ENCODE results near the gene AP5S1. TPM values are rescaled to one million over a fixed set of nuclear protein-coding genes. Genes with fewer than 3 reads are reported as not detected.
"Not testable (repeated sequence)": the region's sequence is repeated elsewhere in the genome, so short reads cannot be mapped to it uniquely, and the experiment has no call there.

Gene AP5S1
- total and polyA plus RNA-seq, 12 donors: 9.6 to 50.3 (median 23.0) TPM

DNA sequence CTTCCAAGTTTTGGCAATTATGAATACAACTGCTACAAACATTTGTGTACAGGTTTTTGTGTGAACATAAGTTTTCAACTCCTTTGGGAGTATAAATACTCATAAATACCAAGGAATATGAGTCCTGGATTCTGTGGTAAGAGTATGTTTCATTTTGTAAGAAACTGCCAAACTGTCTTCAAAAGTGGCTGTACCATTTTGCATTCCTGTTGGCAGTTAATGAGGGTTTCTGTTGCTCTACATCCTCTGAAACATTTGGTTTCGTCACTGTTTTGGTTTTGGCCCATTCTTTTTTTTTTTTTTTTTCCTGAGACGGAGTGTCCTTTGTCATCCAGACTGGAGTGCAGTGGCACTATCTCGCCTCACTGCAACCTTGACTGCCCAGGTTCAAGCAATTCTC, 8.5 kb downstream of the AP5S1 start:
- Histone ChIP-seq H3K4me1 (replicated peaks in 1 of 2) (no peaks in the 10 kb centered on the region), H3K27me3 (no peaks in the 10 kb centered on the region), H3K9me3 (replicated peaks in 1 of 3) (no peaks in the 10 kb centered on the region), H3K27ac (no peak overlapping the region), H3K4me3 (no peak overlapping the region), H3K36me3 (replicated peaks in 1 of 2) (peaks cover 0 to 25% of the 10 kb centered on the region in 2 donors)
- no peak for TF ChIP-seq POLR2A (IDR thresholded peaks at IDR 0.05)
- TF ChIP-seq, protein P1, sequence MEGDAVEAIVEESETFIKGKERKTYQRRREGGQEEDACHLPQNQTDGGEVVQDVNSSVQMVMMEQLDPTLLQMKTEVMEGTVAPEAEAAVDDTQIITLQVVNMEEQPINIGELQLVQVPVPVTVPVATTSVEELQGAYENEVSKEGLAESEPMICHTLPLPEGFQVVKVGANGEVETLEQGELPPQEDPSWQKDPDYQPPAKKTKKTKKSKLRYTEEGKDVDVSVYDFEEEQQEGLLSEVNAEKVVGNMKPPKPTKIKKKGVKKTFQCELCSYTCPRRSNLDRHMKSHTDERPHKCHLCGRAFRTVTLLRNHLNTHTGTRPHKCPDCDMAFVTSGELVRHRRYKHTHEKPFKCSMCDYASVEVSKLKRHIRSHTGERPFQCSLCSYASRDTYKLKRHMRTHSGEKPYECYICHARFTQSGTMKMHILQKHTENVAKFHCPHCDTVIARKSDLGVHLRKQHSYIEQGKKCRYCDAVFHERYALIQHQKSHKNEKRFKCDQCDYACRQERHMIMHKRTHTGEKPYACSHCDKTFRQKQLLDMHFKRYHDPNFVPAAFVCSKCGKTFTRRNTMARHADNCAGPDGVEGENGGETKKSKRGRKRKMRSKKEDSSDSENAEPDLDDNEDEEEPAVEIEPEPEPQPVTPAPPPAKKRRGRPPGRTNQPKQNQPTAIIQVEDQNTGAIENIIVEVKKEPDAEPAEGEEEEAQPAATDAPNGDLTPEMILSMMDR (IDR thresholded peaks at IDR 0.05): no peak
- no peak for DNase-seq
- intact Hi-C loops (cut with DNase I): loop anchor here in 1 of 2 donors (5.0 kb wide), 1 partner anchor 46 kb away; the partner anchor contains the start of gene SPEF1
- WGBS, 4 donors: 83 to 88% (median 85%) methylated on average over 3 of the region's 3 CpGs

DNA sequence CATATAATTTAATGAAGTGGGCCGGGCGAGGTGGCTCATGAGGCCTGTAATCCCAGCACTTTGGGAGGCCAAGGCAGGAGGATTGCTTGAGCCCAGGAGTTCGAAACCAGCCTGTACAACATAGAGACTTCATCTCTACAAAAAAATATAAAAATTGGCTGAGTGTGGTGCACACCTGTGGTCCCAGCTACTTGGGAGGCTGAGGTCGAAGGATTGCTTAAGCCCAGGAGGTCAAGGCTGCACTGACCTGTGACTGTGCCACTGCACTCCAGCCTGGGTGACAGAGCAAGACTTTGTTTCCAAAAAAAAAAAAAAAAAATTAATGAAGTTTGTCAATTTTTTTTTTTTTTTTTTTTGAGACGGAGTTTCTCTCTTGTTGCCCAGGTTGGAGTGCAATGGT, 9.5 kb downstream of the AP5S1 start:
- not testable (repeated sequence) for H3K4me3 ChIP-seq; H3K9me3 ChIP-seq (replicated peaks in 1 of 3); DNase-seq; H3K27me3 ChIP-seq; H3K27ac ChIP-seq; H3K4me1 ChIP-seq (replicated peaks in 1 of 2)
- H3K36me3 ChIP-seq (replicated peaks in 1 of 2): peaks cover 0 to 14% of the 10 kb centered on the region in 2 donors
- intact Hi-C loops (cut with DNase I): loop anchor here in 1 of 2 donors (5.0 kb wide), 1 partner anchor 48 kb away; the partner anchor contains the start of gene SPEF1
- WGBS, 4 donors: 85 to 93% (median 91%) methylated on average over 5 of the region's 5 CpGs

DNA sequence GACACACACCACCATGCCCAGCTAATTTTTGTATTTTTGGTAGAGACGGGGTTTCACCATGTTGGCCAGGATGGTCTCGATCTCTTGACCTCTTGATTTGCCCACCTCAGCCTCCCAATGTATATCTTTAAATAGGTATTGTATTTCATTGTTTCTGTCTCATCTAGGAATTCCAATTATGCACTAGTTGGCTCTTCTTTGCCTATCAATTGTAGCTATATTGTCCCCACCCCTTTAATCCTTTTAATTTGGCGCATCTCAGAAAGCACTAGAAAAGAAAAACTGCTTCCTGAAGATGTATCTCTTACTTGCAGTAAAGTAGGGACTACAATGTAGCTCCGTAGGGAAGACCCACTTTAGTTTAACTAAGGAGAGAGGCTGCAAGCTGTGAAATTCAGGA, 15.8 kb downstream of the AP5S1 start:
- Histone ChIP-seq H3K27ac (no peak overlapping the region), H3K27me3 (no peaks in the 10 kb centered on the region), H3K36me3 (replicated peaks in 1 of 2) (no peaks in the 10 kb centered on the region), H3K9me3 (replicated peaks in 1 of 3) (no peaks in the 10 kb centered on the region), H3K4me3 (no peak overlapping the region), H3K4me1 (replicated peaks in 1 of 2) (no peaks in the 10 kb centered on the region)
- no peak for DNase-seq
- intact Hi-C loops (cut with DNase I): no loop called here
- TF ChIP-seq, protein P1 (IDR thresholded peaks at IDR 0.05): no peak
- TF ChIP-seq POLR2A (IDR thresholded peaks at IDR 0.05): no peak
- 96 to 100% (median 98%) methylated on average over 4 of the region's 4 CpGs for WGBS, 4 donors

DNA sequence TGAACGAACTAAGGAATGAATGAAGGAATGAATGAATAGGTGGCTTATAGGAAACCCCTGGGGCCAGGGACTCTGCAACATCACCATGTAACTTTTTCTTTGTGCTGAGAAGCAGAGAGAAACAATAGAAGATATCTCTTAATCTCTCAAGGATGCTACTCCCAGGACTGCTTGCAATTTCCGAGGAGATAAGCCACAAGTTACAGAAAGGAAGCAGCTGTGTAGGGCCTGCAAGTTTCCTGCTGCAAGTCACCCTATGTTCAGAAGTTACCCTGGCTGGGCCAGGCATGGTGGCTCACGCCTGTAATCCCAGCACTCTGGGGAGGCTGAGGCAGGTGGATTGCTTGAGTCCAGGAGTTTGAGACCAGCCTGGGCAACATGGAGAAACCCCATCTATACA, 19.0 kb downstream of the AP5S1 start:
- H3K27ac ChIP-seq: no peak overlapping the region
- no peaks in the 10 kb centered on the region for H3K4me1 ChIP-seq (replicated peaks in 1 of 2)
- 54 to 72% (median 67%) methylated on average over 3 of the region's 3 CpGs for WGBS, 4 donors
- TF ChIP-seq, protein P1 (IDR thresholded peaks at IDR 0.05): no peak
- TF ChIP-seq POLR2A (IDR thresholded peaks at IDR 0.05): no peak
- no peak for DNase-seq
- intact Hi-C loops (cut with DNase I): no loop called here
- no peaks in the 10 kb centered on the region for H3K36me3 ChIP-seq (replicated peaks in 1 of 2)
- no peaks in the 10 kb centered on the region for H3K27me3 ChIP-seq
- H3K4me3 ChIP-seq: no peak overlapping the region
- H3K9me3 ChIP-seq (replicated peaks in 1 of 3): no peaks in the 10 kb centered on the region

DNA sequence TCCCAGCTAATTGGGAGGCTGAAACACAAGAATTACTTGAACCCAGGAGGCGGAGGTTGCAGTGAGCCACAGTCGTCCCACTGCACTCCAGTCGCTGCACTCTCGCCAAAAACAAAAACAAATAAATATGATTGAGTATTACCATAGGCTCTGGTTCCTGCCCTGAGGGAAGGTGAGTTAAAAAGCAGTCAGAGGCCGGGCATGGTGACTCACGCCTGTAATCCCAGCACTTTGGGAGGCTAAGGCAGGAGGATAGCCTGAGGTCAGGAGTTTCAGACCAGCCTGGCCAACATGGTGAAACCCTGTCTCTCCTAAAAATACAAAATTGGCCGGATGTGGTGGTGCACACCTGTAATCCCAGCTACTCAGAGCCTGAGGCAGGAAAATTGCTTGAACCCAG, 19.9 kb downstream of the AP5S1 start:
- intact Hi-C loops (cut with DNase I); H3K36me3 ChIP-seq (replicated peaks in 1 of 2); H3K27ac ChIP-seq; DNase-seq; H3K9me3 ChIP-seq (replicated peaks in 1 of 3); H3K27me3 ChIP-seq; H3K4me1 ChIP-seq (replicated peaks in 1 of 2); H3K4me3 ChIP-seq: not testable (repeated sequence)
- 90 to 96% (median 94%) methylated on average over 7 of the region's 7 CpGs for WGBS, 4 donors

Measured in adrenal gland (tissue), 12 donors.